Astrocyte (in vitro differentiated cells and primary cell): ENCODE results near the gene FAM180A. TPM values are rescaled to one million over a fixed set of nuclear protein-coding genes. Genes with fewer than 3 reads are reported as not detected.

Experiments
- DNase-seq: peaks from one replicate; pipeline ENCODE4 v3.0.0-alpha.2; 2010; ENCODE audit warnings: low read depth
- FAIRE-seq: peaks from 2 replicates; lab custom pipeline; 2011; peaks lifted over from hg19 to GRCh38; lab: Jason Lieb, UNC
- H2AFZ ChIP-seq: 2 replicates; pipeline ENCODE4 v1.6.0; 2012; ENCODE audit warnings: low read depth, low read length, inconsistent platforms
- H3K27ac ChIP-seq: 2 replicates; pipeline ENCODE4 v1.5.1; 2011; ENCODE audit warnings: low read depth, low read length, inconsistent platforms
- H3K27me3 ChIP-seq: 2 replicates; pipeline ENCODE4 v1.6.0; 2011; ENCODE audit warnings: low read length, inconsistent platforms; ENCODE audit not compliant: insufficient read depth
- H3K36me3 ChIP-seq: 2 replicates; pipeline ENCODE4 v1.5.1; 2011; ENCODE audit warnings: low read length, inconsistent platforms; ENCODE audit not compliant: insufficient read depth
- H3K4me1 ChIP-seq: 2 replicates; pipeline ENCODE4 v1.5.1; 2011; ENCODE audit warnings: low read length, inconsistent platforms; ENCODE audit not compliant: insufficient read depth
- H3K4me2 ChIP-seq: 2 replicates; pipeline ENCODE4 v1.6.0; 2012; ENCODE audit warnings: low read length, inconsistent platforms
- H3K4me3 ChIP-seq: 2 replicates; pipeline ENCODE4 v1.5.1; 2011; ENCODE audit warnings: low read depth, mild to moderate bottlenecking, low read length, inconsistent platforms; ENCODE audit not compliant: insufficient read depth
- H3K79me2 ChIP-seq: 2 replicates; pipeline ENCODE4 v1.6.0; 2012; ENCODE audit warnings: mild to moderate bottlenecking, low read length, inconsistent platforms; ENCODE audit not compliant: insufficient read depth
- H3K9ac ChIP-seq: 2 replicates; pipeline ENCODE4 v1.6.0; 2012; ENCODE audit warnings: mild to moderate bottlenecking, low read length, inconsistent platforms
- H3K9me3 ChIP-seq: 2 replicates; pipeline ENCODE4 v1.5.1; 2012; ENCODE audit warnings: low read depth, mild to moderate bottlenecking, low read length, inconsistent platforms; ENCODE audit not compliant: insufficient read depth
- H4K20me1 ChIP-seq: 2 replicates; pipeline ENCODE4 v1.6.0; 2012; ENCODE audit warnings: low read length, inconsistent platforms; ENCODE audit not compliant: insufficient read depth
- H3K27ac Mint-ChIP-seq: one replicate; pipeline ENCODE4 v1.8.0; 2021; ENCODE audit warnings: mild to moderate bottlenecking, mixed read lengths; ENCODE audit not compliant: unreplicated experiment
- H3K27me3 Mint-ChIP-seq: one replicate; pipeline ENCODE4 v1.8.0; 2021; ENCODE audit warnings: low read depth, mixed read lengths; ENCODE audit not compliant: unreplicated experiment
- H3K36me3 Mint-ChIP-seq: one replicate; pipeline ENCODE4 v1.8.0; 2021; ENCODE audit warnings: low read depth, mixed read lengths; ENCODE audit not compliant: unreplicated experiment
- H3K4me1 Mint-ChIP-seq: one replicate; pipeline ENCODE4 v1.8.0; 2021; ENCODE audit warnings: low read depth, mixed read lengths; ENCODE audit not compliant: unreplicated experiment
- H3K4me3 Mint-ChIP-seq: one replicate; pipeline ENCODE4 v1.8.0; 2021; ENCODE audit warnings: mild to moderate bottlenecking, moderate library complexity, mixed read lengths; ENCODE audit not compliant: unreplicated experiment
- H3K9me3 Mint-ChIP-seq: one replicate; pipeline ENCODE4 v1.8.0; 2021; ENCODE audit warnings: mild to moderate bottlenecking, mixed read lengths; ENCODE audit not compliant: unreplicated experiment
- CTCF ChIP-seq: IDR thresholded peaks from 2 replicates; pipeline ENCODE4 v1.5.1; 2011; ENCODE audit warnings: low read depth, mild to moderate bottlenecking, inconsistent platforms, low read length, moderate library complexity; ENCODE audit not compliant: insufficient read depth
- EZH2 ChIP-seq: IDR thresholded peaks from 2 replicates; pipeline ENCODE4 v1.6.1; 2012; ENCODE audit warnings: mild to moderate bottlenecking, low read length, inconsistent platforms; ENCODE audit not compliant: insufficient read depth
- total RNA-seq: library from RNA; stranded (reverse); gene quantifications from 2 replicates; pipeline ENCODE4 v1.2.1, GENCODE V29; 2021

FAM180A gene
- total RNA-seq, 1 donor from 2014 or later = not detected

- Histone ChIP-seq H3K9me3 (peaks cover 4% of the 10 kb centered on the region), H3K4me2 (peak overlapping the region; percentile 82), H3K9ac (peak overlapping the region; percentile 64), H3K79me2 (no peaks in the 10 kb centered on the region), H3K4me1 (peaks cover 31% of the 10 kb centered on the region), H2AFZ (peak overlapping the region; percentile 76), H4K20me1 (no peaks in the 10 kb centered on the region), H3K27me3 (no peaks in the 10 kb centered on the region), H3K36me3 (no peaks in the 10 kb centered on the region), H3K27ac (peak overlapping the region; percentile 81), H3K4me3 (peak overlapping the region; percentile 19)
- FAIRE-seq (no peak), DNase-seq (peak; percentile 84)
- TF ChIP-seq EZH2 = no peak
- no peak for TF ChIP-seq CTCF
- Mint-ChIP-seq H3K27me3 (no peaks in the 10 kb centered on the region), H3K9me3 (peaks cover 7% of the 10 kb centered on the region), H3K27ac (peak overlapping the region; percentile 97), H3K4me1 (peaks cover 38% of the 10 kb centered on the region), H3K4me3 (no peak overlapping the region), H3K36me3 (no peaks in the 10 kb centered on the region)
These were observed 9.9 kb upstream of the FAM180A start for GRCh38 chr7:135758531-135758932.

GRCh38 chr7:135757719-135758411 lies 9.3 kb upstream of the FAM180A start:
- H3K4me1 Mint-ChIP-seq = peaks cover 35% of the 10 kb centered on the region
- peak overlapping the region; percentile 97 for H3K27ac Mint-ChIP-seq
- Histone ChIP-seq H3K36me3 (no peaks in the 10 kb centered on the region), H3K79me2 (no peaks in the 10 kb centered on the region), H3K4me2 (peak overlapping the region; percentile 82), H3K9me3 (peaks cover 4% of the 10 kb centered on the region), H3K27me3 (no peaks in the 10 kb centered on the region), H3K9ac (peak overlapping the region; percentile 64), H3K27ac (peak overlapping the region; percentile 81), H3K4me1 (peaks cover 29% of the 10 kb centered on the region), H2AFZ (peak overlapping the region; percentile 76), H3K4me3 (peak overlapping the region; percentile 19), H4K20me1 (no peaks in the 10 kb centered on the region)
- no peaks in the 10 kb centered on the region for H3K36me3 Mint-ChIP-seq
- no peaks in the 10 kb centered on the region for H3K27me3 Mint-ChIP-seq
- DNase-seq = peak; percentile 94
- peaks cover 7% of the 10 kb centered on the region for H3K9me3 Mint-ChIP-seq
- peak; percentile 13 for FAIRE-seq
- H3K4me3 Mint-ChIP-seq = no peak overlapping the region
- TF ChIP-seq CTCF = no peak
- TF ChIP-seq EZH2 = no peak

- Histone ChIP-seq H3K4me2 (no peak overlapping the region), H3K79me2 (no peaks in the 10 kb centered on the region), H3K9ac (no peak overlapping the region), H3K27ac (no peak overlapping the region), H3K9me3 (peaks cover 4% of the 10 kb centered on the region), H3K4me1 (peaks cover 16% of the 10 kb centered on the region), H2AFZ (no peak overlapping the region), H3K36me3 (no peaks in the 10 kb centered on the region), H3K27me3 (no peaks in the 10 kb centered on the region), H3K4me3 (no peak overlapping the region), H4K20me1 (no peaks in the 10 kb centered on the region)
- Mint-ChIP-seq H3K27ac (no peak overlapping the region), H3K4me1 (peaks cover 20% of the 10 kb centered on the region), H3K9me3 (peaks cover 9% of the 10 kb centered on the region), H3K27me3 (no peaks in the 10 kb centered on the region), H3K36me3 (no peaks in the 10 kb centered on the region), H3K4me3 (no peak overlapping the region)
- DNase-seq (no peak), FAIRE-seq (no peak)
- TF ChIP-seq CTCF (no peak), EZH2 (no peak)
These were observed 7.6 kb upstream of the FAM180A start for GRCh38 chr7:135756191-135756590.
